GM19452 (cell line): ENCODE measurements around the gene NAA80.

Source experiments
- ATAC-seq: cut with Tn5 transposase; IDR thresholded peaks from one replicate; pipeline ENCODE4 v1.9.1; 2021; ENCODE audit not compliant: unreplicated experiment

Gene NAA80

GRCh38 chr3:50298836-50299637 lies at the start of gene NAA80, which contains the start of gene HYAL3:
NAA80 (minus strand) TSS chr3:50299405; CDS start chr3:50297463, 1,942 bp downstream.
HYAL3 (minus strand) TSS chr3:50299405; CDS start chr3:50295602, 3,803 bp downstream.
- peak; percentile 83 for ATAC-seq

- ATAC-seq = no peak
Measured at GRCh38 chr3:50347187-50347813, 48.1 kb upstream of the NAA80 start.

GRCh38 chr3:50345586-50346234 lies 46.5 kb upstream of the NAA80 start, which contains the start of gene ZMYND10:
ZMYND10 (minus strand) TSS chr3:50345732; CDS start chr3:50345579, 153 bp downstream.
- ATAC-seq = no peak

GRCh38 chr3:50345008-50345407 lies 45.8 kb upstream of the NAA80 start:
- no peak for ATAC-seq

GRCh38 chr3:50342813-50343633 lies 43.8 kb upstream of the NAA80 start:
- no peak for ATAC-seq

- ATAC-seq = no peak
Measured at GRCh38 chr3:50341996-50342650, 42.9 kb upstream of the NAA80 start.

GRCh38 chr3:50341537-50341936 lies 42.3 kb upstream of the NAA80 start:
- no peak for ATAC-seq

- ATAC-seq = no peak
Measured at GRCh38 chr3:50340448-50341329, 41.5 kb upstream of the NAA80 start, which contains the start of gene RASSF1. RASSF1 (minus strand) TSS chr3:50340836; CDS start chr3:50340805, 31 bp downstream.

- ATAC-seq = no peak
Measured at GRCh38 chr3:50340147-50340447, 40.9 kb upstream of the NAA80 start.

- no peak for ATAC-seq
Measured at GRCh38 chr3:50339485-50340146, 40.4 kb upstream of the NAA80 start.

GRCh38 chr3:50338965-50339364 lies 39.8 kb upstream of the NAA80 start:
- no peak for ATAC-seq

- ATAC-seq = peak; percentile 68
Measured at GRCh38 chr3:50337175-50337861, 38.1 kb upstream of the NAA80 start.

- ATAC-seq = peak; percentile 38
Measured at GRCh38 chr3:50336452-50337174, 37.4 kb upstream of the NAA80 start.

GRCh38 chr3:50334339-50335075 lies 35.3 kb upstream of the NAA80 start:
- ATAC-seq = no peak

- ATAC-seq = no peak
Measured at GRCh38 chr3:50333744-50334328, 34.6 kb upstream of the NAA80 start.

- ATAC-seq = no peak
Measured at GRCh38 chr3:50331364-50331907, 32.2 kb upstream of the NAA80 start.
